Activated CD8-positive, alpha-beta T cell treated with anti-CD3 and anti-CD28 coated beads for 36 hours (primary cell): Measurements from ENCODE around the gene SIX6. TPM values are rescaled to one million over a fixed set of nuclear protein-coding genes. Genes with fewer than 3 reads are reported as not detected.

ENCODE experiments used
- ATAC-seq: fragments of 200-7000 bp; cut with Tn5 transposase; one replicate; pipeline ENCODE4 v1.10.0; 2021; ENCODE audit warnings: mild to moderate bottlenecking, moderate library complexity
- CTCF ChIA-PET: fragments of 350-600 bp; sonication (Branson Sonifier 250); formaldehyde crosslinking; loops from one replicate; lab custom pipeline; 2021; ENCODE audit warnings: antibody characterized with exemption; lab: Charles Lee
- POLR2A ChIA-PET: fragments of 350-600 bp; sonication (Branson Sonifier 250); formaldehyde crosslinking; loops from one replicate; lab custom pipeline; 2021; ENCODE audit warnings: antibody characterized with exemption; lab: Charles Lee
- DNase-seq: peaks from one replicate; pipeline ENCODE4 v3.0.0-alpha.2; 2020
- H3K27ac Mint-ChIP-seq: one replicate; pipeline ENCODE4 v1.8.0; 2021; ENCODE audit warnings: mild to moderate bottlenecking, mixed read lengths
- H3K27me3 Mint-ChIP-seq: one replicate; pipeline ENCODE4 v1.8.0; 2021; ENCODE audit warnings: mixed read lengths
- H3K36me3 Mint-ChIP-seq: one replicate; pipeline ENCODE4 v1.8.0; 2021; ENCODE audit warnings: low read depth, mixed read lengths
- H3K4me1 Mint-ChIP-seq: one replicate; pipeline ENCODE4 v1.8.0; 2021; ENCODE audit warnings: low read depth, mixed read lengths
- H3K4me3 Mint-ChIP-seq: one replicate; pipeline ENCODE4 v1.8.0; 2021; ENCODE audit warnings: mild to moderate bottlenecking, moderate library complexity, mixed read lengths
- H3K9me3 Mint-ChIP-seq: one replicate; pipeline ENCODE4 v1.8.0; 2021; ENCODE audit warnings: mixed read lengths
- CTCF ChIP-seq: fragments of 200-600 bp; IDR thresholded peaks from one replicate; pipeline ENCODE4 v1.8.0; 2022; ENCODE audit warnings: antibody characterized with exemption, mild to moderate bottlenecking
- intact Hi-C: fragments of 100-400 bp; cut with micrococcal nuclease; formaldehyde crosslinking; loops from one replicate; pipeline ENCODE4 v1.10.0; 2022
- total RNA-seq, 2 experiments: library from RNA; stranded (reverse); gene quantifications; one replicate each; pipeline ENCODE4 v1.2.3, GENCODE V29; 2021

The SIX6 gene
- total RNA-seq, 2 experiments from 2014 or later: not detected

GRCh38 chr14:60487211-60487610, 21.7 kb upstream of the SIX6 start:
- POLR2A ChIA-PET: no interaction called here
- CTCF ChIA-PET: interaction anchor here (1.0 kb wide), 1 partner anchor 28 kb away, joined by 3 read pairs; no protein-coding TSS in a partner anchor
- no peak for DNase-seq
- Mint-ChIP-seq H3K27me3 (peaks cover 25% of the 10 kb centered on the region), H3K9me3 (no peaks in the 10 kb centered on the region), H3K4me1 (peaks cover 2% of the 10 kb centered on the region), H3K27ac (no peak overlapping the region), H3K4me3 (no peak overlapping the region), H3K36me3 (no peaks in the 10 kb centered on the region)
- intact Hi-C loops: no loop called here
- no peak for TF ChIP-seq CTCF
- ATAC-seq: no peak

GRCh38 chr14:60488175-60488574, 20.8 kb upstream of the SIX6 start:
- TF ChIP-seq CTCF: no peak
- H3K27ac Mint-ChIP-seq: no peak overlapping the region
- H3K4me3 Mint-ChIP-seq: no peak overlapping the region
- POLR2A ChIA-PET: no interaction called here
- DNase-seq: no peak
- peaks cover 2% of the 10 kb centered on the region for H3K4me1 Mint-ChIP-seq
- no peak for ATAC-seq
- H3K36me3 Mint-ChIP-seq: no peaks in the 10 kb centered on the region
- peaks cover 22% of the 10 kb centered on the region for H3K27me3 Mint-ChIP-seq
- CTCF ChIA-PET: no interaction called here
- H3K9me3 Mint-ChIP-seq: no peaks in the 10 kb centered on the region
- intact Hi-C loops: no loop called here

DNA sequence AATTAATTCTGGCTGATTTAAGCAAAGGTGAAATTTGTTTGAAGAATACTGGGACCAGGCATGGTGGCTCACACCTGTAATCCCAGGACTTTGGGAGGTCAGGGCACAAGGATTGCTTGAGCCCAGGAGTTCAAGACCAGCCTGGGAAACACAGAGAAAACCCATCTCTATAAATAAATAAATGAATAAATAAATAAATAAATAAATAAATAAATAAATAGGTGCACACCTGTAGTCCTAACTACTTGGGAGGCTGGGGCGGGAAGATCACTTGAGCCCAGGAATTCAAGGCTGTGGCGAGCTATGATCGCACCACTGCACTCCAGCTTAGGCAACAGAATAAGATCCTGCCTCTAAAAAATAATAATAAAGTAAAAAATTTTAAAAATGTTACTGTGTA, 18.7 kb upstream of the SIX6 start:
- H3K27ac Mint-ChIP-seq: no peak overlapping the region
- ChIA-PET POLR2A (no interaction called here), CTCF (interaction anchor here (0.6 kb wide), 1 partner anchor 959 kb away, joined by 3 read pairs; no protein-coding TSS in a partner anchor)
- no peaks in the 10 kb centered on the region for H3K9me3 Mint-ChIP-seq
- H3K27me3 Mint-ChIP-seq: peaks cover 19% of the 10 kb centered on the region
- ATAC-seq (no peak), DNase-seq (no peak)
- H3K4me1 Mint-ChIP-seq: peaks cover 1% of the 10 kb centered on the region
- no peak for TF ChIP-seq CTCF
- H3K4me3 Mint-ChIP-seq: no peak overlapping the region
- intact Hi-C loops: no loop called here
- no peaks in the 10 kb centered on the region for H3K36me3 Mint-ChIP-seq

DNA sequence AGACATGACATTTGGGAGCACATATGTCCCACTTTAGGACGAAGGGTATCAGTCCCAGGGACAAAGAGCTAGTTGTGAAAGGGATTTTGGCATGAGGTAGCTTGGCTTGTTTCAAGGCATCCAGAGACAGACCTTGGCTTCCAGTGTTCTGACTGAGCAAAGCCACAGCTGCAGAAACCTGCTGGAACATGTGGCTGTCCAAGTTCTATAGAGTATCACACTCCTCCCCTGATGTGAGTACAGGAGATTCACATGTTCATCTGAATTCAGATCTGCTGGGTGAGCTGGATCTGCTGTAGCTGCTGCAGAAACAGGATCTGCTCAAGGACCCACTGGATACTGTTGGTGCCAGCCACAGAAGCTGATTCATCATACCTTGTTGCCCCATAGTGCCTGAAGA, 13.0 kb upstream of the SIX6 start:
- no peak overlapping the region for H3K4me3 Mint-ChIP-seq
- CTCF ChIA-PET: no interaction called here
- intact Hi-C loops: no loop called here

GRCh38 chr14:60502541-60502940, 6.4 kb upstream of the SIX6 start:
- no peak for TF ChIP-seq CTCF
- Mint-ChIP-seq H3K27me3 (peaks cover 43% of the 10 kb centered on the region), H3K4me1 (peaks cover 4% of the 10 kb centered on the region), H3K9me3 (no peaks in the 10 kb centered on the region), H3K27ac (no peak overlapping the region), H3K4me3 (no peak overlapping the region), H3K36me3 (no peaks in the 10 kb centered on the region)
- ATAC-seq (no peak), DNase-seq (no peak)
- ChIA-PET POLR2A (no interaction called here), CTCF (no interaction called here)
- intact Hi-C loops: no loop called here

More for the DNA sequence above, 13.0 kb upstream of the SIX6 start:
- ATAC-seq: no peak
- Mint-ChIP-seq H3K4me1 (no peaks in the 10 kb centered on the region), H3K27me3 (peaks cover 22% of the 10 kb centered on the region), H3K27ac (no peak overlapping the region), H3K36me3 (no peaks in the 10 kb centered on the region), H3K9me3 (no peaks in the 10 kb centered on the region)
- no peak for TF ChIP-seq CTCF
- POLR2A ChIA-PET: no interaction called here
- no peak for DNase-seq
